Transverse colon (tissue), 4 donors: ENCODE data around the gene CHTF18. TPM values are rescaled to one million over a fixed set of nuclear protein-coding genes. Genes with fewer than 3 reads are reported as not detected.

Experiments used
- DNase-seq: peaks from one replicate; pipeline ENCODE4 v3.0.0-alpha.2; 2019
- H3K27ac ChIP-seq, 4 donors: fragments of 200-600 bp; sonication (generic); 2 replicates each; pipeline ENCODE4 v1.5.1; 2016 to 2018; ENCODE audit warnings: inconsistent platforms in 4 of 4
- H3K27me3 ChIP-seq: fragments of 200-600 bp; sonication (generic); 2 replicates; pipeline ENCODE4 v1.5.1; 2017; ENCODE audit warnings: inconsistent platforms
- H3K36me3 ChIP-seq, 4 donors: fragments of 200-600 bp; sonication (generic); 2 replicates each; pipeline ENCODE4 v1.5.1; 2017 to 2019; ENCODE audit warnings: inconsistent platforms in 4 of 4
- H3K4me1 ChIP-seq, 4 donors: fragments of 200-600 bp; sonication (generic); 2 replicates each; pipeline ENCODE4 v1.5.1; 2017 to 2020; ENCODE audit warnings: inconsistent platforms in 4 of 4
- H3K4me3 ChIP-seq, 4 donors: fragments of 200-600 bp; sonication (generic); 1 replicate in 1 of 4; 2 replicates in 3 of 4; pipeline versions ENCODE4 v1.5.1 to v1.6.1; 2017 to 2019; ENCODE audit warnings: inconsistent platforms in 4 of 4
- H3K9me3 ChIP-seq, 2 donors: fragments of 200-600 bp; sonication (generic); 2 replicates each; pipeline ENCODE4 v1.5.1; 2017 to 2019; ENCODE audit warnings: inconsistent platforms in 2 of 2
- EP300 ChIP-seq: sonication (generic); formaldehyde crosslinking; IDR thresholded peaks from one replicate; pipeline ENCODE4 v1.6.1; 2017; ENCODE audit warnings: antibody characterized with exemption, low read depth
- POLR2A ChIP-seq: fragments of 450-650 bp; IDR thresholded peaks from one replicate; pipeline ENCODE4 v1.6.1; 2016; ENCODE audit warnings: antibody characterized with exemption, mild to moderate bottlenecking, moderate library complexity
- POLR2AphosphoS5 ChIP-seq, 3 donors: sonication (generic); formaldehyde crosslinking; IDR thresholded peaks; one replicate each; pipeline ENCODE4 v1.6.1; 2016; ENCODE audit warnings: antibody characterized with exemption in 3 of 3
- WGBS, 2 donors: methylation state at CpG; one replicate each; pipeline ENCODE4 v1.1.5; 2018; ENCODE audit warnings: low coverage in 1 of 2; 5-methylcytosine and 5-hydroxymethylcytosine counted together
- in situ Hi-C, 4 donors: fragments of 200-750 bp; cut with MboI; loops; one replicate each; pipeline versions ENCODE4 v1.15.0 to v1.15.1; 2017; ENCODE audit warnings: low sequenced_read_pairs in 3 of 4, low pct_ligation_motif_present in 1 of 4, low pct_unique_long_range_greater_than_20kb in 1 of 4
- intact Hi-C: fragments of 100-400 bp; cut with DNase I; formaldehyde crosslinking; loops from one replicate; pipeline ENCODE4 v1.15.1; 2023; ENCODE audit warnings: low total_unique reads
- total RNA-seq, 4 donors: library from RNA; depleted of rRNA; stranded (reverse); fragments of >200 nt; gene quantifications; one replicate each; pipeline ENCODE4 v1.1.0, GENCODE V29; 2016
- TF ChIP-seq, protein P1 (sequence below), 5 experiments: fragments of 200-600 bp in 3 of 5; fragments of 450-650 bp in 2 of 5; sonication (generic) in 3 of 5; IDR thresholded peaks; 1 replicate in 2 of 5; 2 replicates in 3 of 5; pipeline ENCODE4 v1.5.1; 2016 to 2017; ENCODE audit warnings: antibody characterized with exemption in 5 of 5, inconsistent platforms in 3 of 5, mild to moderate bottlenecking in 2 of 5, moderate library complexity in 1 of 5

Gene CHTF18
- total RNA-seq, 4 donors from 2014 or later: 4.6 to 33.4 (median 12.9) TPM

DNA sequence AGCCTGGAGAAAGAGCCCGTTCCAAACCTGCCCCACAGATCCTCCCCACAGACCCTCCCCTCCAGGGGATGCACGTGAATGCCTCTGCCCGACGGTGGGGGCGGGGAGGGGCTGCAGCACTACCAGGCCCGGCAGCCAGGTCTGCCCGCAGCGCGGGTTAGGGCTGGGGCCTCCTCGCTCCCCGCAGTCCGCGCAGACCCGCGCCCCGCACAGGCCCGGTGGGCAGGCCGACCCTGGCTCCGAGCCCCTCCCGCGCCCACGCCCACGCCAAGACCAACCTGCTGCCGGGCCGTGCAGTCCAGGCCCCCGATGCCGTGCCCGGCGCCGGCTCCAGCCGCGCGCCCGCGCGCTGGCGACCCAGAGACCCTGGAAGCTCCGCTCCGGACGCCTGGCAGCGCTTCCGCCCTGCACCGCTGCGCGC lies 432 bp upstream of the CHTF18 start, which contains the start of gene RPUSD1:
Gene RPUSD1, minus strand, starts transcription at position 404 of the 421 bp plus-strand sequence. CDS start 644 bp downstream, outside the sequence.
- Histone ChIP-seq H3K36me3 (no peaks in the 10 kb centered on the region), H3K27me3 (peaks cover 10% of the 10 kb centered on the region), H3K27ac (peak within 1 kb of the TSS; percentile 73 to 91 (median 85)), H3K4me3 (peak within 1 kb of the TSS; percentile 65 to 99 (median 96)), H3K9me3 (no peaks in the 10 kb centered on the region), H3K4me1 (peaks cover 14 to 22% (median 18%) of the 10 kb centered on the region in 4 donors)
- DNase-seq: no peak
- intact Hi-C loops: loop anchor here (5.0 kb wide), 1 partner anchor 76 kb away; no protein-coding TSS in a partner anchor
- in situ Hi-C loops: loop anchor here in 2 of 4 donors (5.0 to 10.0 kb wide), 2 partner anchors 73 to 76 kb away; partner anchors contain the start of gene METRN (in 1 of the 2)
- whole genome bisulfite sequencing, 2 donors: 0% methylated on average over 8 of the region's 45 CpGs; no CpG with 5 or more reads in 1 of the 2 donors
- TF ChIP-seq POLR2AphosphoS5 (IDR thresholded peaks at IDR 0.05): no peak
- TF ChIP-seq EP300: no peak
- TF ChIP-seq, protein P1, sequence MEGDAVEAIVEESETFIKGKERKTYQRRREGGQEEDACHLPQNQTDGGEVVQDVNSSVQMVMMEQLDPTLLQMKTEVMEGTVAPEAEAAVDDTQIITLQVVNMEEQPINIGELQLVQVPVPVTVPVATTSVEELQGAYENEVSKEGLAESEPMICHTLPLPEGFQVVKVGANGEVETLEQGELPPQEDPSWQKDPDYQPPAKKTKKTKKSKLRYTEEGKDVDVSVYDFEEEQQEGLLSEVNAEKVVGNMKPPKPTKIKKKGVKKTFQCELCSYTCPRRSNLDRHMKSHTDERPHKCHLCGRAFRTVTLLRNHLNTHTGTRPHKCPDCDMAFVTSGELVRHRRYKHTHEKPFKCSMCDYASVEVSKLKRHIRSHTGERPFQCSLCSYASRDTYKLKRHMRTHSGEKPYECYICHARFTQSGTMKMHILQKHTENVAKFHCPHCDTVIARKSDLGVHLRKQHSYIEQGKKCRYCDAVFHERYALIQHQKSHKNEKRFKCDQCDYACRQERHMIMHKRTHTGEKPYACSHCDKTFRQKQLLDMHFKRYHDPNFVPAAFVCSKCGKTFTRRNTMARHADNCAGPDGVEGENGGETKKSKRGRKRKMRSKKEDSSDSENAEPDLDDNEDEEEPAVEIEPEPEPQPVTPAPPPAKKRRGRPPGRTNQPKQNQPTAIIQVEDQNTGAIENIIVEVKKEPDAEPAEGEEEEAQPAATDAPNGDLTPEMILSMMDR (IDR thresholded peaks at IDR 0.05): no peak
- TF ChIP-seq POLR2A: no peak

DNA sequence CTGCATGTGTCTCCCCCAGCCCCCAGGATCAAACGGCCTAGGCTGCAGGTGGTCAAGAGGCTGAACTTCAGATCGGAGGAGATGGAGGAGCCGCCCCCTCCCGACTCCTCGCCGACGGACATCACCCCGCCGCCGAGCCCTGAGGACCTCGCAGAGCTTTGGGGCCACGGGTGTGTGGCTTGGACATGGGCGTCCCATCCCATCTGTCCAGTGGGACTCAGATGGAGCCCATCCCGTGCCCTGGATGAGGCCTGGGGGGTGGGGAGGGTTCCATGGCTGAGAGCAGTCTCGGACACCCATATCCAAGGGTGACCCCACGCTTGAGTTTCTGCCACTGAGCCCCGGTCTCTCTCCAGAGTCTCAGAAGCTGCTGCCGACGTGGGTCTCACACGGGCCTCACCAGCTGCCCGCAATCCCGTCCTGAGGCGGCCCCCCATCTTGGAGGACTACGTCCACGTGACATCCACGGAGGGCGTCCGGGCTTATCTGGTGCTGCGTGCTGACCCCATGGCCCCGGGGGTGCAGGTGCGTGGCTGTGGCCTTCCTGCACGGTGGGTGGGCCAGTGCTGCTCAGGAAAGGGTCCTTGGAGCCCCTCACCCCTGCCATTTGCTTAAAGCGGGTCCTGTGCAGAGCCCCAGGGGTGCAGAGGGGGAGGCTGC lies 901 bp downstream of the CHTF18 start:
- Histone ChIP-seq H3K27ac (no peak overlapping the region), H3K27me3 (no peaks in the 10 kb centered on the region), H3K4me1 (peaks cover 14 to 22% (median 18%) of the 10 kb centered on the region in 4 donors), H3K9me3 (no peaks in the 10 kb centered on the region), H3K36me3 (no peaks in the 10 kb centered on the region), H3K4me3 (peak overlapping the region in 3 of 4 donors; percentile 75 to 99 (median 83))
- DNase-seq: no peak
- intact Hi-C loops: loop anchor here (5.0 kb wide), 1 partner anchor 77 kb away; no protein-coding TSS in a partner anchor
- 77% methylated on average over 32 of the region's 33 CpGs; no CpG with 5 or more reads in 1 of the 2 donors for WGBS, 2 donors
- TF ChIP-seq POLR2A (no peak), POLR2AphosphoS5 (IDR thresholded peaks at IDR 0.05) (no peak)
- TF ChIP-seq, protein P1 (IDR thresholded peaks at IDR 0.05): no peak
- in situ Hi-C loops: loop anchor here in 2 of 4 donors (5.0 to 10.0 kb wide), 2 partner anchors 75 to 77 kb away; partner anchors contain the start of gene METRN (in 1 of the 2)

DNA sequence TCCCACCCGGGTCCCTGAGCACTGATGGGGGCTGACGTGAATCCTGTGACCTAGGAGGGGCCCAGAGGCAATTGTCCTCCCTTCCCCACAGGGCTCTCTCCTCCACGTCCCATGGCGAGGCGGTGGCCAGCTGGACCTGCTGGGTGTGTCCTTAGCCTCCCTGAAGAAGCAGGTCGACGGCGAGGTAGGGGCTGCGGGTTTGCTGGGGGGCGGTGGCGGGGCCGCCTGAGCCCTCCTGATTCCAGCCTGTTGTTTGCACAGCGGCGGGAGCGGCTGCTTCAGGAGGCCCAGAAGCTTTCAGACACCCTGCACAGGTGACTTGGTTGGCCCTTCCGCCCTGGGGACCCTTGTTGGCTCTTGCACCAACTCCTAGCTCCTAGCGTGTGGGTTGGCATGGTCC lies 1.7 kb downstream of the CHTF18 start:
- TF ChIP-seq POLR2AphosphoS5 (IDR thresholded peaks at IDR 0.05): no peak
- peaks cover 14 to 22% (median 18%) of the 10 kb centered on the region in 4 donors for H3K4me1 ChIP-seq
- no peak for DNase-seq
- intact Hi-C loops (no loop called here), in situ Hi-C loops (no loop called here)
- no peaks in the 10 kb centered on the region for H3K9me3 ChIP-seq
- no peak overlapping the region for H3K4me3 ChIP-seq
- no peaks in the 10 kb centered on the region for H3K36me3 ChIP-seq
- H3K27ac ChIP-seq: no peak overlapping the region
- no peaks in the 10 kb centered on the region for H3K27me3 ChIP-seq
- 97% methylated on average over 14 of the region's 17 CpGs; no CpG with 5 or more reads in 1 of the 2 donors for WGBS, 2 donors

DNA sequence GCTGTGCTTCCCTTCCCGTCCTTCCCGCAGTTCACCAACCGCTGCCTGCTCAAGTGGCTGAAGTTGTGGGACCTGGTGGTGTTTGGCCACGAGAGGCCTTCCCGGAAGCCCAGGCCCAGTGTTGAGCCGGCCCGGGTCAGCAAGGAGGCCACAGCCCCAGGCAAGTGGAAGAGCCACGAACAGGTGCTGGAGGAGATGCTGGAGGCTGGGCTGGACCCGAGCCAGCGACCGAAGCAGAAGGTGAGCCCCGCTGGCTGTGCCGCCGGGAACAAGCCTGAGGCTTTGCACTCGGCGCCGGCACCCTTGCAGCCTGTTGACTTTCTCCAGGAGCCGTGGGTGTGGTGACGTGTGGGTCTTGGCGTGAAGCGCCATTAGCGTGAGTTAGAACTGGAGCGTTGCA lies 2.7 kb downstream of the CHTF18 start:
- no peaks in the 10 kb centered on the region for H3K9me3 ChIP-seq
- in situ Hi-C loops: no loop called here
- no peak overlapping the region for H3K27ac ChIP-seq
- H3K4me3 ChIP-seq: no peak overlapping the region
- intact Hi-C loops: no loop called here
- WGBS, 2 donors: 97 to 100% methylated on average over 1 to 20 of the region's 23 CpGs
- no peaks in the 10 kb centered on the region for H3K36me3 ChIP-seq
- peaks cover 14 to 22% (median 18%) of the 10 kb centered on the region in 4 donors for H3K4me1 ChIP-seq
- no peak for DNase-seq
- no peaks in the 10 kb centered on the region for H3K27me3 ChIP-seq
- TF ChIP-seq, protein P1 (IDR thresholded peaks at IDR 0.05): no peak
- no peak for TF ChIP-seq POLR2A
- TF ChIP-seq POLR2AphosphoS5 (IDR thresholded peaks at IDR 0.05): no peak
- TF ChIP-seq EP300: no peak
